Nephron progenitor cell (in vitro differentiated cells): Measurements from ENCODE around the gene KRTAP21-2.

Source experiments
- DNase-seq: peaks from one replicate; pipeline ENCODE4 v3.0.0; 2021
- H3K27ac Mint-ChIP-seq: 2 replicates; pipeline ENCODE4 v1.8.0; 2021; ENCODE audit warnings: mild to moderate bottlenecking, moderate library complexity, mixed read lengths
- H3K27me3 Mint-ChIP-seq: 2 replicates; pipeline ENCODE4 v1.8.0; 2021; ENCODE audit warnings: mild to moderate bottlenecking, low read depth, mixed read lengths; ENCODE audit not compliant: poor library complexity
- H3K36me3 Mint-ChIP-seq: 2 replicates; pipeline ENCODE4 v1.8.0; 2021; ENCODE audit warnings: low read depth, mixed read lengths
- H3K4me1 Mint-ChIP-seq: 2 replicates; pipeline ENCODE4 v1.8.0; 2021; ENCODE audit warnings: mixed read lengths
- H3K4me3 Mint-ChIP-seq: 2 replicates; pipeline ENCODE4 v1.8.0; 2021; ENCODE audit warnings: mild to moderate bottlenecking, moderate library complexity, mixed read lengths
- H3K9me3 Mint-ChIP-seq: 2 replicates; pipeline ENCODE4 v1.8.0; 2021; ENCODE audit warnings: mild to moderate bottlenecking, moderate library complexity, mixed read lengths
- CTCF ChIP-seq: fragments of 200-600 bp; sonication (generic); IDR thresholded peaks from 2 replicates; pipeline ENCODE4 v1.5.0; 2021; ENCODE audit warnings: antibody characterized with exemption

KRTAP21-2 gene

GRCh38 chr21:30707409-30707808, 39.6 kb downstream of the KRTAP21-2 start:
- peaks cover 26% of the 10 kb centered on the region for H3K9me3 Mint-ChIP-seq
- no peak overlapping the region for H3K4me3 Mint-ChIP-seq
- no peak for DNase-seq
- H3K27me3 Mint-ChIP-seq: no peaks in the 10 kb centered on the region
- H3K36me3 Mint-ChIP-seq: peaks cover 9% of the 10 kb centered on the region
- no peaks in the 10 kb centered on the region for H3K4me1 Mint-ChIP-seq
- H3K27ac Mint-ChIP-seq: no peak overlapping the region
- no peak for TF ChIP-seq CTCF
